Breast epithelium (tissue), 4 donors: ENCODE measurements around the gene ZSCAN20. TPM values are rescaled to one million over a fixed set of nuclear protein-coding genes. Genes with fewer than 3 reads are reported as not detected.

Source experiments
- DNase-seq, 2 donors: peaks; one replicate each; pipeline ENCODE4 v3.0.0-alpha.2; 2019; ENCODE audit warnings: low spot score in 2 of 2
- H3K27ac ChIP-seq, 2 donors: fragments of 200-600 bp; sonication (generic) in 1 of 2; one replicate each; pipeline ENCODE4 v1.5.1; 2016 to 2019; ENCODE audit warnings: mild to moderate bottlenecking in 1 of 2
- H3K27me3 ChIP-seq, 2 donors: fragments of 200-600 bp; sonication (generic) in 1 of 2; one replicate each; pipeline versions ENCODE4 v1.5.1 to v1.6.0; 2017 to 2019; ENCODE audit warnings: control low read depth in 1 of 2, mild to moderate bottlenecking in 1 of 2
- H3K36me3 ChIP-seq: fragments of 200-600 bp; one replicate; pipeline ENCODE4 v1.5.1; 2019
- H3K4me1 ChIP-seq, 2 donors: fragments of 200-600 bp; sonication (generic); one replicate each; pipeline ENCODE4 v1.5.1; 2016 to 2019; ENCODE audit warnings: control low read depth in 1 of 2
- H3K4me3 ChIP-seq, 3 donors: fragments of 200-600 bp; sonication (generic); 1 replicate in 2 of 3; 2 replicates in 1 of 3; pipeline ENCODE4 v1.5.1; 2016 to 2019; ENCODE audit warnings: mild to moderate bottlenecking in 3 of 3, moderate library complexity in 2 of 3
- H3K9me3 ChIP-seq, 2 donors: fragments of 200-600 bp; sonication (generic) in 1 of 2; one replicate each; pipeline ENCODE4 v1.5.1; 2016 to 2019; ENCODE audit warnings: control low read depth in 1 of 2
- POLR2A ChIP-seq: fragments of 450-650 bp; IDR thresholded peaks from one replicate; pipeline ENCODE4 v1.6.1; 2016; ENCODE audit warnings: antibody characterized with exemption, mild to moderate bottlenecking, moderate library complexity
- POLR2AphosphoS5 ChIP-seq, 3 donors: sonication (generic); formaldehyde crosslinking; IDR thresholded peaks; one replicate each; pipeline ENCODE4 v1.6.1; 2017; ENCODE audit warnings: antibody characterized with exemption in 3 of 3
- intact Hi-C: fragments of 100-400 bp; cut with DNase I; formaldehyde crosslinking; loops from one replicate; pipeline ENCODE4 v1.15.1; 2023; ENCODE audit warnings: low total_unique reads
- total RNA-seq, 3 donors: library from RNA; depleted of rRNA; stranded (reverse); fragments of >200 nt; gene quantifications; one replicate each; pipeline ENCODE4 v1.1.0, GENCODE V29; 2016
- TF ChIP-seq, protein P1 (sequence below), 3 donors: fragments of 450-650 bp; IDR thresholded peaks; one replicate each; pipeline ENCODE4 v1.5.1; 2016 to 2017; ENCODE audit warnings: antibody characterized with exemption in 3 of 3, mild to moderate bottlenecking in 3 of 3, moderate library complexity in 3 of 3

Gene ZSCAN20
- total RNA-seq, 3 donors from 2014 or later = 4.2 to 7.9 (median 7.5) TPM

DNA sequence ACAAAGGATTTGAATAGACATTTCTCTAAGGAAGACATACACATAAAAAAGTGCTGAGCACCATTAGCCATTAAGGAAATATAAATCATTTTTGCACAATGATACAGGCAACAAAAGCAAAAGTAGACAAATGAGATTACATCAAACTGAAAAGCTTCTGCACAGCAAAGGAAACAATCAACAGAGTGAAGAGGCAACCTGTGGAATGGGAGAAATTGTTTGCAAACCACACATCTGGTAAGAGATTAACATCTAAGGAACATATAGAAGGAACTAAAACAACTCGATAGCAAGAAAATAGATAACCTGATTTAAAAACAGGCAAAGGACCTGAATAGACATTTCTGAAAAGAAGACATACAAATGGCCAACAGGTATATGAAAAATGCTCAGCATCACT lies 57.5 kb downstream of the ZSCAN20 start:
- Histone ChIP-seq H3K4me3 (no peak overlapping the region), H3K4me1 (no peaks in the 10 kb centered on the region), H3K27ac (no peak overlapping the region), H3K9me3 (no peaks in the 10 kb centered on the region), H3K36me3 (no peaks in the 10 kb centered on the region), H3K27me3 (no peaks in the 10 kb centered on the region)
- intact Hi-C loops = no loop called here
- DNase-seq = no peak
- TF ChIP-seq POLR2A (no peak), POLR2AphosphoS5 (IDR thresholded peaks at IDR 0.05) (no peak)
- TF ChIP-seq, protein P1, sequence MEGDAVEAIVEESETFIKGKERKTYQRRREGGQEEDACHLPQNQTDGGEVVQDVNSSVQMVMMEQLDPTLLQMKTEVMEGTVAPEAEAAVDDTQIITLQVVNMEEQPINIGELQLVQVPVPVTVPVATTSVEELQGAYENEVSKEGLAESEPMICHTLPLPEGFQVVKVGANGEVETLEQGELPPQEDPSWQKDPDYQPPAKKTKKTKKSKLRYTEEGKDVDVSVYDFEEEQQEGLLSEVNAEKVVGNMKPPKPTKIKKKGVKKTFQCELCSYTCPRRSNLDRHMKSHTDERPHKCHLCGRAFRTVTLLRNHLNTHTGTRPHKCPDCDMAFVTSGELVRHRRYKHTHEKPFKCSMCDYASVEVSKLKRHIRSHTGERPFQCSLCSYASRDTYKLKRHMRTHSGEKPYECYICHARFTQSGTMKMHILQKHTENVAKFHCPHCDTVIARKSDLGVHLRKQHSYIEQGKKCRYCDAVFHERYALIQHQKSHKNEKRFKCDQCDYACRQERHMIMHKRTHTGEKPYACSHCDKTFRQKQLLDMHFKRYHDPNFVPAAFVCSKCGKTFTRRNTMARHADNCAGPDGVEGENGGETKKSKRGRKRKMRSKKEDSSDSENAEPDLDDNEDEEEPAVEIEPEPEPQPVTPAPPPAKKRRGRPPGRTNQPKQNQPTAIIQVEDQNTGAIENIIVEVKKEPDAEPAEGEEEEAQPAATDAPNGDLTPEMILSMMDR (IDR thresholded peaks at IDR 0.05) = no peak

DNA sequence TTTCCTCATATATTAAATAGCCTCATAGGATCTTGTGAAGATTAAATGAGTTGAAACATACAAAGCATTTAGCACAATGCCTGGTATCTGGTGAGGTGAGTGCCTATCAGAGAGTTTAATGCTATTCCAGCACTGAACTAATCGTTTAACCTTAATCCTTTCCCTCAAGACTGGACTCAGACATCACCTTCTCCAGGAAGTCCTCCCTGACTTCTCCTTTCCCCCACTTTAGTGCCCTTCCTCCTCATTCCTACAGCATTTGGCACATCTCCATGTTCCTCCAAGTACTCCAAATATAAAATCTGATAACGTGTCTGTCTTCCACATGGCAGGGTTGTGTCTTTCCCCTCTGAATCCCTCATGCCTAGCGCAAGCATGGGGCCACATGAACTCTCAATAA lies 59.8 kb downstream of the ZSCAN20 start:
- intact Hi-C loops = no loop called here
- no peaks in the 10 kb centered on the region for H3K4me1 ChIP-seq
- H3K27me3 ChIP-seq = no peaks in the 10 kb centered on the region
- no peaks in the 10 kb centered on the region for H3K36me3 ChIP-seq
- no peak for DNase-seq
- TF ChIP-seq, protein P1 (IDR thresholded peaks at IDR 0.05) = no peak
- TF ChIP-seq POLR2AphosphoS5 (IDR thresholded peaks at IDR 0.05) = no peak
- TF ChIP-seq POLR2A = no peak
- no peak overlapping the region for H3K4me3 ChIP-seq
- H3K27ac ChIP-seq = no peak overlapping the region
- no peaks in the 10 kb centered on the region for H3K9me3 ChIP-seq

DNA sequence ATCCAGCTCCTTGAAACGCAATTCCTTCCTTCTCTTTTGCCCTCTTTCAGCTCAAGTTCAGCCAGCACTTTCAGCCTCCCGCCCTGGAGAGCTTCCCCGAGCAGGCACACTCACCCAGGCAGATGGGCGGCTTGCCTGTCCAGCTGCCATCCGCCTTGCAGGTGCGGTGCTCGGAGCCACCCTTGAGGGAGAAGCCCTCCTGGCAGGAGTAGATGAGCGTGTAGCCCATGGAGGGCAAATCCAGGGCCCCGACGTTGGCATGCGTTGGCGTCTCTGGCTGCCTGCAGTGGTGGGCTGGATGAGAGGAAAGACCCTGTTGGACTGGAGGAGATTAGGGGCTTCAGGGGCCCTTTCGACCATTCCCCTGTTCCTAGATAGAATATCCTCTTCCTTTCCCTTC lies 60.5 kb downstream of the ZSCAN20 start:
- H3K27me3 ChIP-seq = no peaks in the 10 kb centered on the region
- H3K4me1 ChIP-seq = no peaks in the 10 kb centered on the region
- TF ChIP-seq POLR2A (no peak), POLR2AphosphoS5 (IDR thresholded peaks at IDR 0.05) (no peak)
- TF ChIP-seq, protein P1 (IDR thresholded peaks at IDR 0.05) = no peak
- no peak overlapping the region for H3K4me3 ChIP-seq
- DNase-seq = no peak
- no peak overlapping the region for H3K27ac ChIP-seq
- no peaks in the 10 kb centered on the region for H3K36me3 ChIP-seq
- intact Hi-C loops = no loop called here
- no peaks in the 10 kb centered on the region for H3K9me3 ChIP-seq

DNA sequence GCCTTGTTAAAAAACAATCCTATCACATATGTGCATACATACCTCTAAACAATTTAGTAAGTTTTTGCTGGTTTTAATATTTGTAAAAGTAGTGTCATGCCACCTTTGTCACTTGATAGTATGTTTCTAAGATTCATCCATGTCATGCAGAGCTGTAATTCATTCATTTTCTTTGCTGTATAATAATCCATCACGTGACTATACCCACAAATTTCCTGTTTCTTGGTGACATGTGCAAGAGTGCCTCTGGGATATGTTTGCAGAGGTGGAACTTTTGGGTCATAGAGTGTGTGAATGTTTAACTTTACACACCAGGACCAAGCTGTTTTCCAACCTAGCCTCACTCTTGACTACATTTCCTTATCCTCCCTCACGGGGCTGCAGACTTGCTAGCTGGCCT lies 62.9 kb downstream of the ZSCAN20 start:
- DNase-seq = no peak
- Histone ChIP-seq H3K9me3 (no peaks in the 10 kb centered on the region), H3K4me1 (no peaks in the 10 kb centered on the region), H3K27ac (no peak overlapping the region), H3K36me3 (no peaks in the 10 kb centered on the region), H3K4me3 (no peak overlapping the region), H3K27me3 (no peaks in the 10 kb centered on the region)
- intact Hi-C loops = no loop called here
- TF ChIP-seq, protein P1 (IDR thresholded peaks at IDR 0.05) = no peak
- no peak for TF ChIP-seq POLR2AphosphoS5 (IDR thresholded peaks at IDR 0.05)
- no peak for TF ChIP-seq POLR2A

DNA sequence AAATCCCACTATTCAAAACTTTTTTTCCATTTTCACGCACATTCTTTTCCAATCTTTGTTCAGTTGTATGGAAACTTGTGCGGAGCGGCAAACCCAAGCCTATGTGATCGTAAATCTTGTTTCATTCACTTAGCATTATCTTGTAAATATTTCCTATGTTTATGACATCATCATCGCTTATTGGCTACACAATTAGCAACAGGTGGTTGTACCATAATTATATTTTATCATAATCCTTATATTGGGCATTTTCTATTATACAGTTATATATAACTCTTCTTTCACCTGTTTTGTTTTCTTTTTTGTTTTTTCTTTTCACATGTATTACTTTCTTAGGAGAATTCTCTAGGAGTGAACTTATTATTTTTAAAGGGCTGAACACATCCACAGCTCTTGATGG lies 65.4 kb downstream of the ZSCAN20 start:
- H3K4me3 ChIP-seq = no peak overlapping the region
- H3K9me3 ChIP-seq = no peaks in the 10 kb centered on the region
- no peaks in the 10 kb centered on the region for H3K36me3 ChIP-seq
- H3K27me3 ChIP-seq = no peaks in the 10 kb centered on the region
- no peak for DNase-seq
- H3K27ac ChIP-seq = no peak overlapping the region
- H3K4me1 ChIP-seq = no peaks in the 10 kb centered on the region
- intact Hi-C loops = no loop called here
- TF ChIP-seq POLR2AphosphoS5 (IDR thresholded peaks at IDR 0.05) = no peak
- no peak for TF ChIP-seq POLR2A
- TF ChIP-seq, protein P1 (IDR thresholded peaks at IDR 0.05) = no peak
